ENCODE data around the gene LYL1.

The LYL1 gene

DNA sequence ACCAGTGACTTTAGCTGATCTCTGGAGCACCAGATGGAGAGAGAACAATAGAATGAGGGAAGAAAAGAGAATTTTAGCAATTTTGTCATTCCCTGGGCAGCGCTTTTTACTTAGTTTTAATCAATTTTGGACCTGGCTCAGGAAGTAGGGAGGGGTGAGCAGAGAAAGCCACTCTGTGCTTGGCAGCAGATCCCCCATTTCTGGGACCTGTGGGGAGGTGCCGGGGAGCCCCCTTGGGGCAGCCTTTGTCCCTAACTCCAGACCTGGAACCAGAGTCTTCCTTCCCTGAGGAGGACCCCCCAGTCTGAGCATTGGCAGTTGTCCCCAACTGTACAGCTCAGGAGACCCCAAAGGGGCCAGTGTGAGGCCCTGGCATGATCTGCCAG, 10.5 kb downstream of the LYL1 start:
- TF ChIP-seq, protein P1, sequence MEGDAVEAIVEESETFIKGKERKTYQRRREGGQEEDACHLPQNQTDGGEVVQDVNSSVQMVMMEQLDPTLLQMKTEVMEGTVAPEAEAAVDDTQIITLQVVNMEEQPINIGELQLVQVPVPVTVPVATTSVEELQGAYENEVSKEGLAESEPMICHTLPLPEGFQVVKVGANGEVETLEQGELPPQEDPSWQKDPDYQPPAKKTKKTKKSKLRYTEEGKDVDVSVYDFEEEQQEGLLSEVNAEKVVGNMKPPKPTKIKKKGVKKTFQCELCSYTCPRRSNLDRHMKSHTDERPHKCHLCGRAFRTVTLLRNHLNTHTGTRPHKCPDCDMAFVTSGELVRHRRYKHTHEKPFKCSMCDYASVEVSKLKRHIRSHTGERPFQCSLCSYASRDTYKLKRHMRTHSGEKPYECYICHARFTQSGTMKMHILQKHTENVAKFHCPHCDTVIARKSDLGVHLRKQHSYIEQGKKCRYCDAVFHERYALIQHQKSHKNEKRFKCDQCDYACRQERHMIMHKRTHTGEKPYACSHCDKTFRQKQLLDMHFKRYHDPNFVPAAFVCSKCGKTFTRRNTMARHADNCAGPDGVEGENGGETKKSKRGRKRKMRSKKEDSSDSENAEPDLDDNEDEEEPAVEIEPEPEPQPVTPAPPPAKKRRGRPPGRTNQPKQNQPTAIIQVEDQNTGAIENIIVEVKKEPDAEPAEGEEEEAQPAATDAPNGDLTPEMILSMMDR (conservative IDR thresholded peaks at IDR 0.05; ENCODE audit: low read depth, low read length): no peak
- H4K20me1 ChIP-seq (ENCODE audit: insufficient read depth): no peaks in the 10 kb centered on the region
- no peaks in the 10 kb centered on the region for H3K79me2 ChIP-seq (ENCODE audit: insufficient read depth, low read depth)
- no peak overlapping the region for H3K4me2 ChIP-seq
- no peak overlapping the region for H3K9ac ChIP-seq
- no peak overlapping the region for H2AFZ ChIP-seq (ENCODE audit: low read depth)
- H3K36me3 ChIP-seq (ENCODE audit: insufficient read depth): no peaks in the 10 kb centered on the region
- peaks cover 31% of the 10 kb centered on the region for H3K27me3 ChIP-seq (ENCODE audit: insufficient read depth, low read depth)
- peaks cover 27% of the 10 kb centered on the region for H3K4me1 ChIP-seq (ENCODE audit: low read depth, poor library complexity, severe bottlenecking)
- H3K27ac ChIP-seq: no peak overlapping the region
- H3K4me3 ChIP-seq (IDR thresholded peaks at IDR 0.05; ENCODE audit: insufficient read depth, low read depth, low read length): no peak overlapping the region

DNA sequence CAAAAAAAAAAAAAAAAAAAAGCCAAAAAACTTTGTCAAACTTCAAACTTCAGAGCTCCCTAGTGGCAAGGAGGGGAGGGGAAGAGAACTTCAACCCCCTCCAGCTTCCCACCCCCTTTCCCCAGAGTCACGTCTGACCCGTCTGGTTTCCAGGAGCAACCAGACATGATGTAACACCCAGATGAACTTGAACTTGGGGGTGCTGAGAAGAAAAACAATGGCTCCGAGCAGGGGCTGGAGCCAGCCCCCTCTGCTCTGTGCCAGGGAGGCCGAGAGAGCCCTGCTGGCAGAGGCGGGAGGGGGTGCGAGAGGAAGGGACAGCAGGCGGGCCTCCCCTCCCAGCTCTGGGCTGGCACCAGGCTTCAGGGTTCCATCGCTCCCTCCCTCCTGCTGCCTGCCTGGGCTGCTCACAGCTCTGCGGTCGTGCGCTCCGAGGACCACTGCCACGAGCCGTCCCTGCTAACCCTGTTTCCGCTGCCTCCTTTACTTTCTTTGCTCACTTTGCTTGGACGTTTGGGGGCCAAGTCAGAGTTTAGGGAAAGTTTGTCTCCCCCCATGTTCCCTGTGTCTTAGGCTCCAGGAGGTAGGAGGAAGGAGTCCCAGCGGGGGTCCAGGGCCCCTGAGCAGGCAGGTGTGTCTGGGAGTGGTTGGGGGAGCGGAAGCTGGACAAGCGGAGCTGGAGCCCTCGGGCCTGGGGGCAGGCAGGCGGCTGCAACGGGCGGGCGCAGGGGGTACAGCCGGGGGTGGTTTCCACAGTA, 11.1 kb downstream of the LYL1 start:
- Histone ChIP-seq H3K9ac (no peak overlapping the region), H3K4me1 (ENCODE audit: low read depth, poor library complexity, severe bottlenecking) (peaks cover 23% of the 10 kb centered on the region), H3K4me3 (IDR thresholded peaks at IDR 0.05; ENCODE audit: insufficient read depth, low read depth, low read length) (no peak overlapping the region), H4K20me1 (ENCODE audit: insufficient read depth) (no peaks in the 10 kb centered on the region), H3K27ac (no peak overlapping the region), H3K4me2 (no peak overlapping the region), H3K36me3 (ENCODE audit: insufficient read depth) (no peaks in the 10 kb centered on the region), H2AFZ (ENCODE audit: low read depth) (no peak overlapping the region), H3K27me3 (ENCODE audit: insufficient read depth, low read depth) (peaks cover 25% of the 10 kb centered on the region), H3K79me2 (ENCODE audit: insufficient read depth, low read depth) (no peaks in the 10 kb centered on the region)
- TF ChIP-seq, protein P1 (conservative IDR thresholded peaks at IDR 0.05; ENCODE audit: low read depth, low read length): no peak

DNA sequence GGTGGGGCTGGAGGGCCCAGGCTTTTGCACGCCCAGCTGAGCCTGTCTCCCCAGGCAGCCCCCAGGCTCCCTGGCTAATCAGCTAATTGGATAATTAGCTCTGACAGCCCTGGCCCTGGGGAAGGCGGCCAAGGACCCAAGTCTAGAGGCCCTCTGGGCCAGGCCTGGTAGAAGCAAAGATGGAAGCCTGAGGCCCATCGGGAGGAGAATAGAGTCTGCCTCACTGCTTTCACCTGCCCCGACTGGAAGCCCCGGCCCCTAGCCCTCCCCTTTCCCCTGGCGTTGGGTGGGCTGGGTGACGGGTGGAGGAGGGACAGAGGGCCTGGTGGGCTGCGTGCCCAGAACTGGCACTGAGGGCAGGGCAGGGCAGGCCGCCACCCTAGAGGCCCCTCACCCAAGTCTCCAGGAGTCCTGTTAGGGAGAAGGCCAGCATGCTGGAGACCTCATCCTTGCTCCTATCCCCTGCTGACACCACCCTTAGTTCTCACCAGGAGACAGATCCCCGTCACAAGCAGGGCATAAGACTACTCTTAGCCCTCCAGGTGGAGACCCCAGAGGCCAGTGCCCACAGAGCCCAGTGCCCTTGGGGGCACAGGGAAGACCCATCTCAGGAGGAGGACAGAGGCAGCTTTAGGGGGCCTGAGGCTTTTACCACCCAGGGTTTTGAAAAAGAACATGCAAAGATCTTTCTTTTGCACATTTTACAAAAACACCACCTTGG, 12.0 kb downstream of the LYL1 start:
- no peaks in the 10 kb centered on the region for H4K20me1 ChIP-seq (ENCODE audit: insufficient read depth)
- no peaks in the 10 kb centered on the region for H3K36me3 ChIP-seq (ENCODE audit: insufficient read depth)
- TF ChIP-seq, protein P1 (conservative IDR thresholded peaks at IDR 0.05; ENCODE audit: low read depth, low read length): no peak
- H3K79me2 ChIP-seq (ENCODE audit: insufficient read depth, low read depth): no peaks in the 10 kb centered on the region
- peaks cover 16% of the 10 kb centered on the region for H3K27me3 ChIP-seq (ENCODE audit: insufficient read depth, low read depth)
- peaks cover 19% of the 10 kb centered on the region for H3K4me1 ChIP-seq (ENCODE audit: low read depth, poor library complexity, severe bottlenecking)
- no peak overlapping the region for H3K27ac ChIP-seq
- H3K9ac ChIP-seq: no peak overlapping the region
- no peak overlapping the region for H3K4me2 ChIP-seq
- H2AFZ ChIP-seq (ENCODE audit: low read depth): no peak overlapping the region
- no peak overlapping the region for H3K4me3 ChIP-seq (IDR thresholded peaks at IDR 0.05; ENCODE audit: insufficient read depth, low read depth, low read length)

DNA sequence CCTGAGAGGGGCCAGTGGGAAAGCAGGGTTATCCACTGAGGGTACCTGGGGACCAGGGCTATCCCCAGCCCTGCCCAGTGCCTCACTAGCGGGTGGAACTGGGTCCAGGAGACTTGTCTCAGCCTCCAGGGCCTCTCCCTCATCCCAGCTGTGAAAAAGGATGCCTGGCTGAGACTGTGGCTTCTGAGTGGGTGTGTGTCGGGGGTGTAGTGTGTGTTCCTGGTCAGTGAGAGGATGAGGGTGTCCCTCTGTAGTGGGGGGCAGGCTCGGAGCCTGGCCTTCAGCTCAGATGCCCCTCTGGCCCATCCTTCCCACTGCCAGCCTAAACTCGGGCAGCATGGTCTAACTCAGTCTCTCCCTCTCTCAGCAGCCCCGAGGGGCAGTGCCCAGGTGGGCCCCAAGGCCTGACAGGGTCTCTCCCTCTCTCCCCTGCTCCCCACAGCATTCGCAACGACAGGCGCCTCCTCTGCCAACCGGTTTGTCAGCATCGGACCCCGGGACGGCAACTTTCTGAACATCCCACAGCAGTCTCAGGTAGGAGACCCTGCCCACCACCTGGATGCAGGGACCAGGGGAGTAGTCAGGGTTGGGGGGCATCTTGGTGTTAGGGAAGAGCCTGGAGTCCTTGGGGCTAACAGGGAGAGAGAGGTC, 12.7 kb downstream of the LYL1 start:
- Histone ChIP-seq H3K36me3 (ENCODE audit: insufficient read depth) (no peaks in the 10 kb centered on the region), H3K27me3 (ENCODE audit: insufficient read depth, low read depth) (peaks cover 10% of the 10 kb centered on the region), H2AFZ (ENCODE audit: low read depth) (no peak overlapping the region), H3K4me1 (ENCODE audit: low read depth, poor library complexity, severe bottlenecking) (peaks cover 20% of the 10 kb centered on the region), H3K9ac (no peak overlapping the region), H4K20me1 (ENCODE audit: insufficient read depth) (no peaks in the 10 kb centered on the region), H3K4me2 (no peak overlapping the region), H3K4me3 (IDR thresholded peaks at IDR 0.05; ENCODE audit: insufficient read depth, low read depth, low read length) (no peak overlapping the region), H3K27ac (no peak overlapping the region), H3K79me2 (ENCODE audit: insufficient read depth, low read depth) (no peaks in the 10 kb centered on the region)
- TF ChIP-seq, protein P1 (conservative IDR thresholded peaks at IDR 0.05; ENCODE audit: low read depth, low read length): no peak
